GM12891 (cell line): Measurements from ENCODE around the gene PTRH2.

Source experiments
- DNase-seq: peaks from one replicate; pipeline ENCODE4 v3.0.0; 2011; ENCODE audit warnings: low spot score; ENCODE audit not compliant: insufficient read length
- FAIRE-seq: peaks from 2 replicates; lab custom pipeline; 2011; peaks lifted over from hg19 to GRCh38; lab: Jason Lieb, UNC
- PAX5 ChIP-seq: IDR thresholded peaks from 2 replicates; pipeline ENCODE4 v1.6.1; 2011; ENCODE audit warnings: low read length, moderate library complexity, mild to moderate bottlenecking; ENCODE audit not compliant: insufficient read depth, severe bottlenecking
- POLR2A ChIP-seq: IDR thresholded peaks from 2 replicates; pipeline ENCODE4 v1.6.1; 2011; ENCODE audit warnings: low read depth, low read length, control low read depth
- POLR2AphosphoS5 ChIP-seq: IDR thresholded peaks from 2 replicates; pipeline ENCODE4 v1.6.1; 2011; ENCODE audit warnings: low read depth, low read length, control low read depth
- POU2F2 ChIP-seq: IDR thresholded peaks from 2 replicates; pipeline ENCODE4 v1.6.1; 2011; ENCODE audit warnings: low read depth, mild to moderate bottlenecking, control low read depth, low read length, moderate library complexity
- SPI1 ChIP-seq: IDR thresholded peaks from 2 replicates; pipeline ENCODE4 v1.6.1; 2011; ENCODE audit warnings: low read depth, low read length, control low read depth
- TAF1 ChIP-seq: IDR thresholded peaks from 2 replicates; pipeline ENCODE4 v1.6.1; 2011; ENCODE audit warnings: low read depth, low read length, control low read depth

PTRH2 gene

GRCh38 chr17:59746849-59747445 is 39.7 kb upstream of the PTRH2 start:
- DNase-seq: no peak

GRCh38 chr17:59745040-59745439 is 37.8 kb upstream of the PTRH2 start:
- FAIRE-seq (no peak), DNase-seq (no peak)

More at GRCh38 chr17:59746849-59747445, 39.7 kb upstream of the PTRH2 start:
- no peak for TF ChIP-seq POU2F2
- no peak for TF ChIP-seq POLR2AphosphoS5
- TF ChIP-seq POLR2A: no peak
- FAIRE-seq: no peak

GRCh38 chr17:59743842-59744241 is 36.6 kb upstream of the PTRH2 start:
- no peak for DNase-seq
- TF ChIP-seq SPI1 (no peak), PAX5 (no peak), POU2F2 (no peak), POLR2AphosphoS5 (no peak)
- FAIRE-seq: no peak

More at GRCh38 chr17:59745040-59745439, 37.8 kb upstream of the PTRH2 start:
- TF ChIP-seq TAF1: no peak
- TF ChIP-seq SPI1: no peak
- TF ChIP-seq POLR2A: no peak
- no peak for TF ChIP-seq POLR2AphosphoS5
- no peak for TF ChIP-seq PAX5
- no peak for TF ChIP-seq POU2F2

GRCh38 chr17:59737324-59737723 is 30.1 kb upstream of the PTRH2 start:
- FAIRE-seq (no peak), DNase-seq (no peak)
- TF ChIP-seq TAF1: no peak
- no peak for TF ChIP-seq PAX5
- no peak for TF ChIP-seq POU2F2
- no peak for TF ChIP-seq SPI1
- TF ChIP-seq POLR2AphosphoS5: no peak
- no peak for TF ChIP-seq POLR2A

DNA sequence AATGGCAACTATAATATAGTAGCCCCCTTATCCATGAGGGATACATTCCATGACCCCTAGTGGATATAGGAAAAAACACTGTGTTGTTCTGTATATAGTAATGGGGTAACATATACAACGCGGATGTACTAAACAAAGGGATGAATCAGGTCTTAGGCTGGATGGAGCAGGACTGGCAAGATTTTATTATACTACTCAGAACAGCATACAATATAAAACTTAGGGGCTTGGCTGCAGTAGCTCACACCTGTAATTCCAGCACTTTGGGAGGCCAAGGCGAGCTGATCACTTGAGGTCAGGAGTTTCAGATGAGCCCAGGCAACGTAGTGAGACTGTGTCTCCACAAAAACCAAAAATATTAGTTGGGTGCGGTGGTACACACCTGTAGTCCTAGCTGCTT is 27.0 kb upstream of the PTRH2 start:
- FAIRE-seq (no peak), DNase-seq (no peak)
- no peak for TF ChIP-seq POLR2A
- TF ChIP-seq SPI1: no peak
- no peak for TF ChIP-seq PAX5
- TF ChIP-seq TAF1: no peak
- TF ChIP-seq POLR2AphosphoS5: no peak
- no peak for TF ChIP-seq POU2F2

GRCh38 chr17:59733697-59734096 is 26.5 kb upstream of the PTRH2 start:
- DNase-seq (no peak), FAIRE-seq (no peak)
- TF ChIP-seq PAX5 (no peak), POLR2AphosphoS5 (no peak), SPI1 (no peak), TAF1 (no peak), POU2F2 (no peak), POLR2A (no peak)

GRCh38 chr17:59730268-59730834 is 23.1 kb upstream of the PTRH2 start:
- TF ChIP-seq POU2F2 (no peak), POLR2AphosphoS5 (no peak), SPI1 (no peak), TAF1 (no peak)
- no peak for FAIRE-seq
- no peak for DNase-seq

GRCh38 chr17:59727817-59728533 is 20.7 kb upstream of the PTRH2 start:
- TF ChIP-seq SPI1 (no peak), POLR2A (no peak), POLR2AphosphoS5 (no peak), POU2F2 (no peak), TAF1 (no peak), PAX5 (no peak)
- FAIRE-seq (no peak), DNase-seq (no peak)

GRCh38 chr17:59725691-59726090 is 18.5 kb upstream of the PTRH2 start:
- FAIRE-seq (no peak), DNase-seq (no peak)
- TF ChIP-seq POLR2AphosphoS5 (no peak), PAX5 (no peak), SPI1 (no peak), TAF1 (no peak), POU2F2 (no peak), POLR2A (no peak)

DNA sequence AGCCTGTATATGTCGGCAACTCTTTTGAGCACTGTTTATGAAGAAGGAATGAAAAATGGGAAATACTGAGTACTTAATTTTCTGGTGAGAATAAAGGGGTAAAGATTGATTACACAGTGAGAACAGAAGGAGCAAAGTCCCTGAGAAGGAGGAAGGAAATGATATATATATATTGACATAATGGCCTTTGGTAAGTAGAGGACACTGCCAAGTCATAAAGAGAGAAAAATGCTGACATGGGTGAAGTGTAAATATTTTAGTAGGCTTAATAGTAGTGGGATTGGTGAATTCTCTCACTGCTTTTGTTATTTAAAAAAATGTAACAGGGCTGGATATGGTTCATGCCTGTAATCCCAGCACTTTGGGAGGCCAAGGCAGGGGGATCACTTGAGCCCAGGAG is 16.4 kb upstream of the PTRH2 start:
- FAIRE-seq: no peak
- TF ChIP-seq TAF1 (no peak), POLR2AphosphoS5 (no peak), POU2F2 (no peak), PAX5 (no peak), POLR2A (no peak), SPI1 (no peak)
- DNase-seq: no peak

DNA sequence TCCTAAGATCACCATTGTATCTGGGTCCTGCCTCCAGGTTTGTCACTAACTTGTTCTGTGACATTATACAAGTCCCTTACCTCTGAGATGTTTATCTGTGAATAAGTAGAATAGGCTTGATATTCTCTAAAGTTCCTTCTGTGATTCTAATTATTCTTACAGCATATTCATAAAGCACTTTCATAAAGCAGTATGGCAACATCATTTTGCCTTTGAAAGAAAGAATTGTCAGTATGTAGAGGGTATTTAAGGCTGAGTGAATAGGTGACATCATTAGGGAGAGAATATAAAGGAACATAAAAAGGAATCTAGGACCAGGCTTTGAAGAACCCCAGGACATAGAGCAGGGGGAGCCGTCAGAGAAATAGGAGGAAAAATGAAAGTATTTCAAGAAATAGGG is 15.8 kb upstream of the PTRH2 start:
- FAIRE-seq (no peak), DNase-seq (no peak)
- TF ChIP-seq POLR2A: no peak
- no peak for TF ChIP-seq SPI1
- TF ChIP-seq POU2F2: no peak
- TF ChIP-seq TAF1: no peak
- TF ChIP-seq POLR2AphosphoS5: no peak
- no peak for TF ChIP-seq PAX5
